ENCODE measurements around the gene BNIP5. TPM values are rescaled to one million over a fixed set of nuclear protein-coding genes. Genes with fewer than 3 reads are reported as not detected.

BNIP5 gene
- total RNA-seq, 1 experiment from 2014 or later: not detected

DNA sequence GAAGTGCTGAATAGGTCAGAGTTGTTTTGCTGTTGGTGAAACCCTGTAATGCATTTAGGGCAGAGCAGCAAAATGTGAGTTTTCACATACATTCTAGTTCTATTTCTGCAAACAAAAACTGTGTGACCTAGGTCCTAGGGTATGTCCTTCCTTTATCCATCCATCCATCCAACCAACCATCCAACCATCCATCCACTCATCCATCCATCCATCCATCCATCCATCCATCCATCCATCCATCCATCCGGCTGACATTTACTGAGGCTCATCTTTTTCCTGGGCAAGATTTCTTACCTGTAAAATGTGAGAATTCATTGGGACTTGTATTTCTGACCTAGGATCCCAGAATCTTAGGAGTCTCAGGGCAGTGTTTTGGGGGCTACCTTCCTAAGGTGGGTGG, 52.3 kb downstream of the BNIP5 start:
- no peaks in the 10 kb centered on the region for H4K20me1 ChIP-seq (ENCODE audit: insufficient read depth)
- no peak overlapping the region for H3K4me2 ChIP-seq
- no peaks in the 10 kb centered on the region for H3K9me2 ChIP-seq (ENCODE audit: insufficient read depth)
- no peaks in the 10 kb centered on the region for H3K27me3 ChIP-seq (ENCODE audit: insufficient read depth, low read depth)
- intact Hi-C loops (cut with micrococcal nuclease; ENCODE audit: unreplicated experiment): no loop called here
- no peak overlapping the region for H3K4me3 ChIP-seq
- H3K36me3 ChIP-seq (ENCODE audit: low read depth): no peaks in the 10 kb centered on the region
- CTCF ChIA-PET: no interaction called here
- H3K9me3 ChIP-seq (ENCODE audit: insufficient read depth, low read depth): no peaks in the 10 kb centered on the region
- no peak overlapping the region for H3K27ac ChIP-seq
- H3K79me2 ChIP-seq (ENCODE audit: low read depth): no peaks in the 10 kb centered on the region
- TF ChIP-seq, protein P1, sequence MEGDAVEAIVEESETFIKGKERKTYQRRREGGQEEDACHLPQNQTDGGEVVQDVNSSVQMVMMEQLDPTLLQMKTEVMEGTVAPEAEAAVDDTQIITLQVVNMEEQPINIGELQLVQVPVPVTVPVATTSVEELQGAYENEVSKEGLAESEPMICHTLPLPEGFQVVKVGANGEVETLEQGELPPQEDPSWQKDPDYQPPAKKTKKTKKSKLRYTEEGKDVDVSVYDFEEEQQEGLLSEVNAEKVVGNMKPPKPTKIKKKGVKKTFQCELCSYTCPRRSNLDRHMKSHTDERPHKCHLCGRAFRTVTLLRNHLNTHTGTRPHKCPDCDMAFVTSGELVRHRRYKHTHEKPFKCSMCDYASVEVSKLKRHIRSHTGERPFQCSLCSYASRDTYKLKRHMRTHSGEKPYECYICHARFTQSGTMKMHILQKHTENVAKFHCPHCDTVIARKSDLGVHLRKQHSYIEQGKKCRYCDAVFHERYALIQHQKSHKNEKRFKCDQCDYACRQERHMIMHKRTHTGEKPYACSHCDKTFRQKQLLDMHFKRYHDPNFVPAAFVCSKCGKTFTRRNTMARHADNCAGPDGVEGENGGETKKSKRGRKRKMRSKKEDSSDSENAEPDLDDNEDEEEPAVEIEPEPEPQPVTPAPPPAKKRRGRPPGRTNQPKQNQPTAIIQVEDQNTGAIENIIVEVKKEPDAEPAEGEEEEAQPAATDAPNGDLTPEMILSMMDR (conservative IDR thresholded peaks at IDR 0.05): no peak
- TF ChIP-seq EZH2 (IDR thresholded peaks at IDR 0.05; ENCODE audit: low read depth): no peak
- no peak for DNase-seq
- peaks cover 36% of the 10 kb centered on the region for H3K4me1 ChIP-seq (replicated peaks; ENCODE audit: insufficient read depth)
- peaks cover 17% of the 10 kb centered on the region for H3F3A ChIP-seq (ENCODE audit: insufficient read depth, low read depth)
- BruUV-seq (replicated peaks): no TSS peak
- POLR2A ChIA-PET (ENCODE audit: unreplicated experiment): no interaction called here
- H2AFZ ChIP-seq: no peak overlapping the region

DNA sequence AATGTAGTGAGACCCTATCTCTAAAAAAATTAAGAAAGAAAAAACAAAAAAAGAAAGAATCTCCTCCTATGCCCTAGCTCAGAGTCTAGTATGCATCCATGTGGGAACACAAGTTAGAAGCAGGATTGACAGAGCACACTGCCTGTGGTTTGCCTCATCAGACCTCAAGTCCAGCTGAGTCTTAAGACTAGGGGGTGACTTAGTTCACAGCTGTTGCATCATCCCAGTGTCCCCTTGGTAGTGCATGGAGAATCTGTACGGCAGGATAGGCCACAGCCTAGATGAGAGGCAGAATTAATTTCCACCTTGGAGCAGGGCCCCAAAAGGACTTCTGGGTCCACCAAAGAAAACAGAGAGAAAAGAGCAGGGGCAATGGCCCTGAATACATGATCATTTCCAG, 53.1 kb downstream of the BNIP5 start:
- BruUV-seq (replicated peaks): no TSS peak
- no peak for DNase-seq
- Histone ChIP-seq H3K27me3 (ENCODE audit: insufficient read depth, low read depth) (no peaks in the 10 kb centered on the region), H3F3A (ENCODE audit: insufficient read depth, low read depth) (peaks cover 10% of the 10 kb centered on the region), H3K9me3 (ENCODE audit: insufficient read depth, low read depth) (no peaks in the 10 kb centered on the region), H3K27ac (no peak overlapping the region), H2AFZ (no peak overlapping the region), H3K79me2 (ENCODE audit: low read depth) (no peaks in the 10 kb centered on the region), H3K4me3 (no peak overlapping the region), H3K9me2 (ENCODE audit: insufficient read depth) (no peaks in the 10 kb centered on the region), H3K4me1 (replicated peaks; ENCODE audit: insufficient read depth) (peaks cover 29% of the 10 kb centered on the region), H4K20me1 (ENCODE audit: insufficient read depth) (no peaks in the 10 kb centered on the region), H3K4me2 (no peak overlapping the region), H3K36me3 (ENCODE audit: low read depth) (no peaks in the 10 kb centered on the region)
- POLR2A ChIA-PET (ENCODE audit: unreplicated experiment): no interaction called here
- intact Hi-C loops (cut with micrococcal nuclease; ENCODE audit: unreplicated experiment): no loop called here
- TF ChIP-seq EZH2 (IDR thresholded peaks at IDR 0.05; ENCODE audit: low read depth): no peak
- TF ChIP-seq, protein P1 (conservative IDR thresholded peaks at IDR 0.05): no peak
- CTCF ChIA-PET: no interaction called here

DNA sequence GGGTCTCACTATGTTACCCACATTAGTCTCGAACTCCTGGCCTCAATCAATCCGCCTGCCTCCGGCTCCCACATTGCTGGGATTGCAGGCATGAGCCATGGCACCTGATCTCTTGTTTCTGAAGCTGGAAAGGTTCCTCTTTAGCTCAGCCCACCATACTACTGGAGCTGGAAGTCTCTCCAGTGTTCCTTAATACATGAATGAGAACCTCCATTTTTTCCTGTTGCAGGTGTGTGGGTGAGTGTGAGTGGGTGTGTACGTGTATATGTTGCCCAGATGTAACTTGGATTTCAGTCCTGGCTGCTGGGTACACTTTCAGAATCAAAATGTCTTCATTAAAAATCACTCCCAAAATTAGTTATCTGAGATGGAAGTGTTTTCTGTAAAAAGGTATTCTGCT, 55.7 kb downstream of the BNIP5 start:
- POLR2A ChIA-PET (ENCODE audit: unreplicated experiment): no interaction called here
- TF ChIP-seq EZH2 (IDR thresholded peaks at IDR 0.05; ENCODE audit: low read depth): no peak
- TF ChIP-seq, protein P1 (conservative IDR thresholded peaks at IDR 0.05): no peak
- Histone ChIP-seq H3K4me2 (no peak overlapping the region), H3K36me3 (ENCODE audit: low read depth) (no peaks in the 10 kb centered on the region), H4K20me1 (ENCODE audit: insufficient read depth) (no peaks in the 10 kb centered on the region), H3K4me1 (replicated peaks; ENCODE audit: insufficient read depth) (peaks cover 6% of the 10 kb centered on the region), H3F3A (ENCODE audit: insufficient read depth, low read depth) (no peaks in the 10 kb centered on the region), H3K27me3 (ENCODE audit: insufficient read depth, low read depth) (no peaks in the 10 kb centered on the region), H3K79me2 (ENCODE audit: low read depth) (no peaks in the 10 kb centered on the region), H2AFZ (no peak overlapping the region), H3K27ac (no peak overlapping the region), H3K4me3 (no peak overlapping the region), H3K9me2 (ENCODE audit: insufficient read depth) (no peaks in the 10 kb centered on the region), H3K9me3 (ENCODE audit: insufficient read depth, low read depth) (no peaks in the 10 kb centered on the region)
- CTCF ChIA-PET: no interaction called here
- no peak for DNase-seq
- intact Hi-C loops (cut with micrococcal nuclease; ENCODE audit: unreplicated experiment): no loop called here
- BruUV-seq (replicated peaks): no TSS peak

All from PC-9 (cell line).